Natural killer cell treated with Interleukin-12 subunit alpha and Interleukin-12 subunit beta and Interleukin-15 and Interleukin-18, amount 100 ng/mL, for 72 hours (primary cell): ENCODE data around the gene CRB2. TPM values are rescaled to one million over a fixed set of nuclear protein-coding genes. Genes with fewer than 3 reads are reported as not detected.

Experiments used
- ATAC-seq, 2 donors: fragments of 150-1000 bp; cut with Tn5 transposase in 1 of 2; sonication (Bioruptor Pico), chemical (Tn5 transposase) in 1 of 2; 2 replicates each; pipeline ENCODE4 v1.10.0; 2021
- DNase-seq: peaks from one replicate; pipeline ENCODE4 v3.0.0; 2022; ENCODE audit warnings: low spot score
- H3K27ac Mint-ChIP-seq, 2 donors: 1 replicate in 1 of 2; 2 replicates in 1 of 2; pipeline ENCODE4 v1.8.0; 2022; ENCODE audit warnings: mixed read lengths in 2 of 2, mild to moderate bottlenecking in 1 of 2, moderate library complexity in 1 of 2
- H3K27me3 Mint-ChIP-seq, 2 donors: 1 replicate in 1 of 2; 2 replicates in 1 of 2; pipeline ENCODE4 v1.8.0; 2022; ENCODE audit warnings: mixed read lengths in 2 of 2
- H3K36me3 Mint-ChIP-seq: one replicate; pipeline ENCODE4 v1.8.0; 2022; ENCODE audit warnings: mixed read lengths
- H3K4me1 Mint-ChIP-seq, 2 donors: 1 replicate in 1 of 2; 2 replicates in 1 of 2; pipeline ENCODE4 v1.8.0; 2022; ENCODE audit warnings: low read depth in 2 of 2, mixed read lengths in 2 of 2, mild to moderate bottlenecking in 1 of 2
- H3K4me3 Mint-ChIP-seq: one replicate; pipeline ENCODE4 v1.8.0; 2022; ENCODE audit warnings: mixed read lengths
- H3K9me3 Mint-ChIP-seq: 2 replicates; pipeline ENCODE4 v1.8.0; 2022; ENCODE audit warnings: mixed read lengths
- total RNA-seq, 2 donors: library from RNA; stranded (reverse); gene quantifications; one replicate each; pipeline ENCODE4 v1.2.3, GENCODE V29; 2022

CRB2 gene
- total RNA-seq, 2 donors from 2014 or later: not detected

DNA sequence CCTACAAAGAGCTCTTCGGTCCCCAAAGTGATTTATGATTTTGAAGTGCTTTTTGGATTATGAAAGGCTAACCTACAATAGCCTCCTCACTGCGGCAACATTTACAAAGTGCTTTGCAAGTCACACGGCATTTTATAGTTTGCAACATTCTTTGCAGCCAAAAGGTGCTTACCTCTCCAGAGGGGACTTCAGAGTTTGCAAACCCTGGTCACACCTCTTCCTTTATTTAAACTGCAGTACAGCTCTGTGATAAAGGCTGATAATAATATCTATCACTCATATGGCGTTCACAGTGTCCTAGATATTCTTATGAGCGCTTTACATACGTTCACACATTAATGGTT, 20.0 kb upstream of the CRB2 start:
- H3K36me3 Mint-ChIP-seq: no peaks in the 10 kb centered on the region
- no peaks in the 10 kb centered on the region for H3K9me3 Mint-ChIP-seq
- H3K4me1 Mint-ChIP-seq: peaks cover 25 to 27% of the 10 kb centered on the region in 2 donors
- H3K27ac Mint-ChIP-seq: no peak overlapping the region
- H3K4me3 Mint-ChIP-seq: no peak overlapping the region
- ATAC-seq: no peak
- peaks cover 0 to 7% of the 10 kb centered on the region in 2 donors for H3K27me3 Mint-ChIP-seq
- DNase-seq: no peak

GRCh38 chr9:123336449-123336848, 19.5 kb upstream of the CRB2 start:
- Mint-ChIP-seq H3K27me3 (peaks cover 0 to 7% of the 10 kb centered on the region in 2 donors), H3K4me1 (peaks cover 28 to 32% of the 10 kb centered on the region in 2 donors), H3K4me3 (no peak overlapping the region), H3K27ac (no peak overlapping the region), H3K9me3 (no peaks in the 10 kb centered on the region), H3K36me3 (no peaks in the 10 kb centered on the region)
- ATAC-seq (no peak), DNase-seq (no peak)

- no peak for DNase-seq
- no peaks in the 10 kb centered on the region for H3K36me3 Mint-ChIP-seq
- no peak for ATAC-seq
- H3K27ac Mint-ChIP-seq: no peak overlapping the region
- H3K4me3 Mint-ChIP-seq: no peak overlapping the region
- peaks cover 31 to 37% of the 10 kb centered on the region in 2 donors for H3K4me1 Mint-ChIP-seq
- H3K9me3 Mint-ChIP-seq: no peaks in the 10 kb centered on the region
- H3K27me3 Mint-ChIP-seq: peaks cover 0 to 7% of the 10 kb centered on the region in 2 donors
Observed at GRCh38 chr9:123336959-123337358, 19.0 kb upstream of the CRB2 start.

GRCh38 chr9:123337971-123338370, 18.0 kb upstream of the CRB2 start:
- Mint-ChIP-seq H3K27me3 (peaks cover 0 to 7% of the 10 kb centered on the region in 2 donors), H3K27ac (peak overlapping the region; percentile 87 to 93), H3K9me3 (no peaks in the 10 kb centered on the region), H3K4me3 (no peak overlapping the region), H3K36me3 (no peaks in the 10 kb centered on the region), H3K4me1 (peaks cover 31 to 37% of the 10 kb centered on the region in 2 donors)
- DNase-seq: no peak
- no peak for ATAC-seq

DNA sequence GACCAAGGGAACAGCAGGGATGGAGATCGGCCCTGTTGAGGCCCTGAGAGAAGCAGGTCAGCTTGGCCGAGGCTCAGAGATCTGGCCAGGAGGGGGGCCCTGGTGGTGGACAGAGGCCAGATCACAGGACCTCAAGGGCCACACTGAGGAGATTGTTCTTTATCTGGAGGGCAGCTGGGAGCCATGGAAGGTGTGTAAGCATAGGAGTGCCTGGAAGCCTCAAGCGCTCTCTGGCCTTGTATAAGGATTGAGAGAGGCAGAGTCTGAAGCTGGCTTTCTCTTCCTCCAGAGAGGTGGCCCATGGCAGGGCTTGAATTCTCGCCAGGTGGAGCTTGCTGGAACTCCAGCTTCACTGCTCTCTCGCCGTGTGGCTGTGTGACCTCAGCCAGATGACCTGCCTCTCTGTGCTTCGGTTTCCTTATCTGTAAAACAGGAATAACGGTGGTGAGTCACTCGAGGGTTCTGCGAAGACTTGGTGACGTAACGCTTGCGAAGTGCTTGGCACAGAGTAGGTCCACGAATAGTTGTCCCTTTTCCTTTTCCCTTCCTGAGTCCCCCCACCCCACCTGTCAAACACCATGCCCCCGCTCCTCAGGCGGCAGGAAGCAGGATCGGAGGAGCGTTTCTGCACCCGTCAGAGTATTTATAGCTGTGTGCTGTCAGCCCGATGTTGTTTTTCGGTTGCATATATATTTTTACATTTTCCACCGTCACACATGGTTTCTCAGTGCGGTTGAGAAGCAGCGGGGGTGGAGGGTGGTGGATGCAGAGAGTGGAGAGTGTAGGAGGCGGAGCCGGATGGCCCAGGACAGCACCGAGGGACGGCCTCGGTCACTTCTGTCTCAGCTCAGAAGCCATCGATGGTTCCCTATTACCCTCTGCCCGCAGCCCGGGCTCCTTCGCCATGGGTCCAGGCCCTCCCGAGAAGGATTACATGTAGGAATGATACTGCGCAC, 17.0 kb upstream of the CRB2 start:
- peak overlapping the region; percentile 85 for H3K4me3 Mint-ChIP-seq
- no peaks in the 10 kb centered on the region for H3K36me3 Mint-ChIP-seq
- H3K4me1 Mint-ChIP-seq: peaks cover 31 to 37% of the 10 kb centered on the region in 2 donors
- H3K27ac Mint-ChIP-seq: peak overlapping the region; percentile 87 to 93
- H3K9me3 Mint-ChIP-seq: no peaks in the 10 kb centered on the region
- peaks cover 0 to 7% of the 10 kb centered on the region in 2 donors for H3K27me3 Mint-ChIP-seq
- ATAC-seq (peak; percentile 94), DNase-seq (peak; percentile 85)

GRCh38 chr9:123339666-123340510, 16.1 kb upstream of the CRB2 start:
- Mint-ChIP-seq H3K27ac (peak overlapping the region; percentile 87 to 93), H3K4me1 (peaks cover 31 to 37% of the 10 kb centered on the region in 2 donors), H3K9me3 (no peaks in the 10 kb centered on the region), H3K4me3 (peak overlapping the region; percentile 85), H3K36me3 (no peaks in the 10 kb centered on the region), H3K27me3 (peaks cover 0 to 3% of the 10 kb centered on the region in 2 donors)
- peak; percentile 76 to 79 for ATAC-seq
- DNase-seq: no peak

DNA sequence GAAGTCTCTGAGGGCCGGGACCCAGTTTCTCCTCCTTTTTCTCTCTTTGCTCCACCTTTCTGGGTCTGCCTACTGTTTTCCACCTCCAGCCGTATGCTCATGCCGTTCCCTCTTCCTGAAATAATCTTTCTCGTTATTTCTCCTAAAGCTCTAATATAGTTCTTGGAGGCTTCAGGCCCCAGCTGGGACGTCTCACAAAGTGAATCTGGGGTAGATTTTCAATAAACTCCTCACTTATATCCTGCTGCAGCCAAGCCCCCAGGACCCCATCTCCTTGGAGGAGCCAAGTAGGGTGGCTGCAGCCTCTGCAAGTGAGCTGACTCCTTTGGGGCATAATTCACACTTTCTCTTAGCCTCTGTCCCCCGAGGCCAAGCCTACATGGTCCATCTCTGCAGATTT, 14.2 kb upstream of the CRB2 start:
- no peaks in the 10 kb centered on the region for H3K9me3 Mint-ChIP-seq
- no peaks in the 10 kb centered on the region for H3K36me3 Mint-ChIP-seq
- DNase-seq: no peak
- H3K27me3 Mint-ChIP-seq: peaks cover 0 to 3% of the 10 kb centered on the region in 2 donors
- no peak for ATAC-seq
- H3K27ac Mint-ChIP-seq: peak overlapping the region in 1 of 2 donors; percentile 87
- peak overlapping the region; percentile 85 for H3K4me3 Mint-ChIP-seq
- peaks cover 31 to 37% of the 10 kb centered on the region in 2 donors for H3K4me1 Mint-ChIP-seq

GRCh38 chr9:123342247-123342646, 13.8 kb upstream of the CRB2 start:
- DNase-seq: no peak
- Mint-ChIP-seq H3K4me3 (no peak overlapping the region), H3K4me1 (peaks cover 31 to 37% of the 10 kb centered on the region in 2 donors), H3K36me3 (no peaks in the 10 kb centered on the region), H3K9me3 (no peaks in the 10 kb centered on the region), H3K27ac (peak overlapping the region in 1 of 2 donors; percentile 87), H3K27me3 (peaks cover 0 to 3% of the 10 kb centered on the region in 2 donors)
- ATAC-seq: no peak

DNA sequence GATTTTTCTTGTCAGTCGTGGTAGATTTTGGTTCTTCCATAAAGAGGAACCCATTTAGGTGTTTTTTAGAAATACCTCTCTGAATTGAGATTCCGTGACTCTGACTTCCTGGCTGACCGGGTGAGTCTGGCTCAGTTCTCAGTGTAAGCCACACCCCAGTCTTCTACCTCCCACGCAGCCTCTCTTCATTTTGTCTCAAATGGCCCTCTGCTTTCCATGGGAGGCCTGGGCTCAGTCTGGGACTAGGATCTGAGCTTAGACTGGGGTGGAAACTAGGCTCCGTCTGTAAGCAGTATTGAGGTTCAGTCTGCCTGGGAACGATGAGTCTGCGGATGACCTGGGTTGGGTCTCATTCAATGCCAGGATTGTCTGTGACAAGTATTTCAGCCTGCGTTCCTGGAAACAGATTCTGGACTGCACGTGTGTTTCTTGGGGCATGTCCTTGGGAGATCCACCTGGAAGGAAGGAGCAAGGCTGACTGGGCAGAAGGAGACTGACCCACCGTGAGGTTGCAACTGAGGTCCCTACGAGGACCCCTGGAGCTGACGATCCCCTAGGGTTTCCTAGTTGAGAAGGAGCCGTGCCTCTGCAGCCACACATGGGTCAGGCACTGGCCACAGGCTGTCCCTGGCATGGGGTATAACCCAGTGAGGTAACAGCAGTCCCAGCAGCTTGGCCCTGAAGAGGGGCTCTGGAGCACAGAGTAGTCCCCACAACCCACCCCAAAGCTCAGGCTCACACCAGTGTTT, 12.4 kb upstream of the CRB2 start:
- ATAC-seq: no peak
- Mint-ChIP-seq H3K27ac (no peak overlapping the region), H3K27me3 (peaks cover 0 to 3% of the 10 kb centered on the region in 2 donors), H3K4me3 (no peak overlapping the region), H3K4me1 (peaks cover 27 to 33% of the 10 kb centered on the region in 2 donors), H3K9me3 (no peaks in the 10 kb centered on the region), H3K36me3 (no peaks in the 10 kb centered on the region)
- no peak for DNase-seq

DNA sequence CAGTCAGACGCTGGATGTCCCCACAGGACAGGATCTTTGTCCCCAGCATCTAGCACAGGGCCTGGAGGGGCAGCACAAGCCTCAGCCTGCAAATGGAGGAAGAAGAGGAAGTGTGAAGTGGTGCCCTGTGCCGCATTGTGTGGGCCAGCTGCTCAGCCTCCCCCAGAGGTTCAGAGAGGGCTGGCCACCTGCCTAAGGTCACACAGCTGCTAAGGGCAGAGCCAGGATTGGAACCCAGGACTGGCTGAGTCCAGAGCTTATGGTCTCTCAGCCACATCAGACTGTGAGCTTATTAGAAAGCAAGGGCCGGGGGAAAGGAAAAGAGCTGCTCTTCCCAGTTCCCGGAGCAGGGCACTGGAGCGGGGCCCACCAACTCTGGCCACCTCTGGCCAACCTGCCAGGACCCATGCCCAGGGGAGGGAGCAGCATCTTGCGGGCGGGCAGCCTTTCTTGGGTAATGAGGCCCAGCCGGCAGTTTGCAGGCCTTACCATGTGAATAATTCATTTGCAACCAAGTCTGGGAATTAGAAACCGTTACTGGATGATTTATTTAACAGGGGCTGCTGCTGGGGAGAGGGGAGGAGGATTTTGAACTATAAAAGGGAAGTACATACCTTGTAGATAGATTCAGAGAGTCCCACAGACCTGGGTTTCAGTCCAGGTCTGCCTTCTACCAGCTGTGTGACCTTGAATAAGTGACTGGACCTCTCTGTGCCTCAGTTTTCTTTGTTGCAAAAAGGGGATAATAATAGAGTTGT, 11.6 kb upstream of the CRB2 start:
- Mint-ChIP-seq H3K36me3 (no peaks in the 10 kb centered on the region), H3K27me3 (peaks cover 0 to 3% of the 10 kb centered on the region in 2 donors)

DNA sequence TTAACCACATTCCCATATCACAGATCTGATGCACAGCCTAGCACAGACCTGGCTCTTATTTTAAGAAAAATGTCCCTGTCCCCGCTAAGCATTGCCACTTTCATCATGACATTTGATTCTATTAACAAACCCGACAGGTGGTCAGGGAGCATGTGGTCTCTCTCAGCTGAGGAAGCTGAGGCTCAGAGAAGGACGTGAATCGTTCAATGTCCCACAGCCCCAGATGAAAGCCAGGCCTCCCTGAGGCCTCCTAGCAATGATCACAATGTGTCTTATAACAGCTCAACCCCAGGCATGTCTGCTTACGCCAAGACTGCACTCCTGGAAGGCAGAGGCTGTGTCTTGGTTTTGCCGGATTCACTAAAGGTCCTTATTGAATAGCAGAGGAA, 10.4 kb upstream of the CRB2 start:
- Mint-ChIP-seq H3K27me3 (peaks cover 0 to 5% of the 10 kb centered on the region in 2 donors), H3K4me1 (peaks cover 10 to 13% of the 10 kb centered on the region in 2 donors), H3K4me3 (no peak overlapping the region), H3K9me3 (no peaks in the 10 kb centered on the region), H3K36me3 (no peaks in the 10 kb centered on the region), H3K27ac (no peak overlapping the region)
- no peak for DNase-seq
- ATAC-seq: no peak

More for the DNA sequence above, 11.6 kb upstream of the CRB2 start:
- ATAC-seq (no peak), DNase-seq (no peak)
- no peak overlapping the region for H3K27ac Mint-ChIP-seq
- peaks cover 21 to 25% of the 10 kb centered on the region in 2 donors for H3K4me1 Mint-ChIP-seq
- no peak overlapping the region for H3K4me3 Mint-ChIP-seq
- no peaks in the 10 kb centered on the region for H3K9me3 Mint-ChIP-seq

GRCh38 chr9:123346026-123346425, 10.0 kb upstream of the CRB2 start:
- peaks cover 5 to 9% of the 10 kb centered on the region in 2 donors for H3K4me1 Mint-ChIP-seq
- H3K4me3 Mint-ChIP-seq: no peak overlapping the region
- ATAC-seq (no peak), DNase-seq (no peak)
- no peaks in the 10 kb centered on the region for H3K36me3 Mint-ChIP-seq
- H3K27ac Mint-ChIP-seq: no peak overlapping the region
- peaks cover 0 to 7% of the 10 kb centered on the region in 2 donors for H3K27me3 Mint-ChIP-seq
- H3K9me3 Mint-ChIP-seq: no peaks in the 10 kb centered on the region

DNA sequence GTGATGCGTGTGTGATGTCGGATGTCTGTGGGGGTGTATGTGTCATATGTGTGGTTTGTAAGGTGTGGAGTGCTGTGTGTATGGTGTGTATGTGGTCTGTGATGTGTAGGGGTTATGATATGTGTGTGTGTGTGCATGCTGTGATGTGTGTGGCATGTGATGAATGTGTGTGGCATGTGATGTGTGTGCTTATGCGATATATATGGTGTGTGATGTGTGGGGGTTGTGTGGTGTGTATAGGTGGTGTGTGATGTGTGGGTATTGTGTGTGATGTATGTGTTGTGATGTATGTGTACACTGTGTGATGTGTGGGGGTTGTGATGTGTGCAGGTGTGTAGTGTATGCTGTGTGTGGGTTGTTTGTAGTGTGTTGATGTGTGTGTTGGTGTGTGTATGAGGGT, 9.2 kb upstream of the CRB2 start:
- ATAC-seq (no peak), DNase-seq (no peak)
- peaks cover 0 to 7% of the 10 kb centered on the region in 2 donors for H3K27me3 Mint-ChIP-seq
- H3K9me3 Mint-ChIP-seq: no peaks in the 10 kb centered on the region
- no peak overlapping the region for H3K27ac Mint-ChIP-seq
- H3K36me3 Mint-ChIP-seq: no peaks in the 10 kb centered on the region
- H3K4me1 Mint-ChIP-seq: peaks cover under 1 to 2% of the 10 kb centered on the region in 2 donors
- no peak overlapping the region for H3K4me3 Mint-ChIP-seq
